Trophoblast cell (in vitro differentiated cells and primary cell): ENCODE results near the gene ANXA10.

Experiments used
- DNase-seq, 2 donors: peaks; one replicate each; pipeline ENCODE4 v3.0.0-alpha.2; 2016
- H2AFZ ChIP-seq: 2 replicates; pipeline ENCODE4 v1.6.1; 2013; ENCODE audit warnings: low read length, moderate library complexity, mild to moderate bottlenecking; ENCODE audit not compliant: insufficient read depth, poor library complexity
- H2AK5ac ChIP-seq: 2 replicates; pipeline ENCODE4 v1.6.1; 2013; ENCODE audit warnings: mild to moderate bottlenecking, low read length
- H2BK120ac ChIP-seq: 2 replicates; pipeline ENCODE4 v1.6.1; 2013; ENCODE audit warnings: low read length, mild to moderate bottlenecking, moderate library complexity; ENCODE audit not compliant: insufficient read depth, poor library complexity
- H2BK12ac ChIP-seq: 2 replicates; pipeline ENCODE4 v1.6.1; 2013; ENCODE audit warnings: mild to moderate bottlenecking, low read length, moderate library complexity
- H2BK5ac ChIP-seq: 2 replicates; pipeline ENCODE4 v1.6.1; 2013; ENCODE audit warnings: low read length, low read depth, moderate library complexity, mild to moderate bottlenecking; ENCODE audit not compliant: poor library complexity
- H3K14ac ChIP-seq: 2 replicates; pipeline ENCODE4 v1.6.1; 2013; ENCODE audit warnings: mild to moderate bottlenecking, low read length
- H3K18ac ChIP-seq: 2 replicates; pipeline ENCODE4 v1.6.1; 2013; ENCODE audit warnings: mild to moderate bottlenecking, low read length
- H3K23ac ChIP-seq: 2 replicates; pipeline ENCODE4 v1.6.1; 2013; ENCODE audit warnings: low read length
- H3K27ac ChIP-seq: 2 replicates; pipeline ENCODE4 v1.5.1; 2013; ENCODE audit warnings: low read depth, mild to moderate bottlenecking, inconsistent platforms, low read length, moderate library complexity
- H3K27me3 ChIP-seq: 2 replicates; pipeline ENCODE4 v1.6.1; 2013; ENCODE audit warnings: inconsistent platforms, mild to moderate bottlenecking, low read length, moderate library complexity; ENCODE audit not compliant: insufficient read depth
- H3K36me3 ChIP-seq, 2 experiments: 1 replicate in 1 of 2; 2 replicates in 1 of 2; pipeline ENCODE4 v1.6.1; 2013; ENCODE audit warnings: low read length in 2 of 2, mild to moderate bottlenecking in 2 of 2, moderate library complexity in 1 of 2; ENCODE audit not compliant: insufficient read depth in 2 of 2, control insufficient read depth in 1 of 2
- H3K4ac ChIP-seq: 2 replicates; pipeline ENCODE4 v1.6.1; 2013; ENCODE audit warnings: low read depth, mild to moderate bottlenecking, low read length, moderate library complexity
- H3K4me1 ChIP-seq, 2 experiments: 1 replicate in 1 of 2; 2 replicates in 1 of 2; pipeline ENCODE4 v1.6.1; 2013; ENCODE audit warnings: low read length in 2 of 2, mild to moderate bottlenecking in 2 of 2, moderate library complexity in 1 of 2; ENCODE audit not compliant: insufficient read depth in 2 of 2, control insufficient read depth in 1 of 2
- H3K4me2 ChIP-seq: 2 replicates; pipeline ENCODE4 v1.6.1; 2013; ENCODE audit warnings: inconsistent platforms, mild to moderate bottlenecking, low read length, moderate library complexity
- H3K4me3 ChIP-seq: 2 replicates; pipeline ENCODE4 v1.5.1; 2013; ENCODE audit warnings: mild to moderate bottlenecking, low read depth, low read length, inconsistent platforms
- H3K79me1 ChIP-seq: one replicate; pipeline ENCODE4 v1.6.1; 2013; ENCODE audit warnings: low read length
- H3K79me2 ChIP-seq: 2 replicates; pipeline ENCODE4 v1.6.1; 2013; ENCODE audit warnings: low read length, mild to moderate bottlenecking; ENCODE audit not compliant: control insufficient read depth, insufficient read depth, poor library complexity
- H3K9ac ChIP-seq: 2 replicates; pipeline ENCODE4 v1.6.1; 2013; ENCODE audit warnings: mild to moderate bottlenecking, low read length
- H3K9me3 ChIP-seq: 2 replicates; pipeline ENCODE4 v1.6.1; 2013; ENCODE audit warnings: low read depth, mild to moderate bottlenecking, control low read depth, inconsistent platforms, low read length; ENCODE audit not compliant: insufficient read depth
- H4K12ac ChIP-seq: 2 replicates; pipeline ENCODE4 v1.6.1; 2013; ENCODE audit warnings: low read depth, mild to moderate bottlenecking, low read length, moderate library complexity
- H4K8ac ChIP-seq: 2 replicates; pipeline ENCODE4 v1.6.1; 2013; ENCODE audit warnings: low read depth, mild to moderate bottlenecking, low read length, moderate library complexity
- H4K91ac ChIP-seq: one replicate; pipeline ENCODE4 v1.6.1; 2013; ENCODE audit warnings: low read depth, mild to moderate bottlenecking, low read length, moderate library complexity
- WGBS: extraction: QIAGEN DNeasy Blood & Tissue Kit; methylation state at CpG from one replicate; pipeline ENCODE4 v1.1.7; 2013; ENCODE audit warnings: missing lambda C conversion rate; ENCODE audit not compliant: insufficient read length, insufficient coverage; ENCODE audit errors: extremely low coverage; 5-methylcytosine and 5-hydroxymethylcytosine counted together

Gene ANXA10

DNA sequence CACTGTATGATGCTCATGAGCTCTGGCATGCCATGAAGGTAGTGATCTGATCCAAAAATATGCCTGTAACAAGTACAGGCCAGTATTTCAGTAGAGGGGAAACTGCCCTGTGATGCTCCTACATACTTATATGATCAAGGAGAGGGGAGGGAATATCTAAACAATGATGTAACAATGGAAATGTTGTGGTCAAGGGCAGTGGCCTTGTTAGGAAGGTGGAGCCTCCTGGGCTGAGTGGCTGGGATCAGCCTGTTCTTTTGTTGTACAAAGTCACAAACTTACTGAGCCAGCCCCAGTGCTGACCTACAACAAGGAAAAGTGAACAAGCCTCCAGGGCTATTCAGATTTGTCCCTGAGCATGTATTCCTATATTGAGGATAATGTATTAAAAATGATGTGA, 70.3 kb downstream of the ANXA10 start:
- Histone ChIP-seq H3K4me1 (no peaks in the 10 kb centered on the region), H4K8ac (no peak overlapping the region), H2BK120ac (no peak overlapping the region), H3K9ac (no peak overlapping the region), H2AK5ac (no peak overlapping the region), H2BK12ac (no peak overlapping the region), H3K23ac (no peak overlapping the region), H2AFZ (no peak overlapping the region), H4K91ac (no peak overlapping the region), H3K9me3 (no peaks in the 10 kb centered on the region), H3K79me2 (no peaks in the 10 kb centered on the region), H2BK5ac (no peak overlapping the region), H3K4ac (no peak overlapping the region), H3K4me2 (no peak overlapping the region), H3K14ac (no peak overlapping the region), H3K36me3 (no peaks in the 10 kb centered on the region), H3K27ac (no peak overlapping the region), H3K18ac (no peak overlapping the region), H4K12ac (no peak overlapping the region), H3K27me3 (no peaks in the 10 kb centered on the region), H3K4me3 (no peak overlapping the region), H3K79me1 (no peaks in the 10 kb centered on the region)
- DNase-seq: no peak

DNA sequence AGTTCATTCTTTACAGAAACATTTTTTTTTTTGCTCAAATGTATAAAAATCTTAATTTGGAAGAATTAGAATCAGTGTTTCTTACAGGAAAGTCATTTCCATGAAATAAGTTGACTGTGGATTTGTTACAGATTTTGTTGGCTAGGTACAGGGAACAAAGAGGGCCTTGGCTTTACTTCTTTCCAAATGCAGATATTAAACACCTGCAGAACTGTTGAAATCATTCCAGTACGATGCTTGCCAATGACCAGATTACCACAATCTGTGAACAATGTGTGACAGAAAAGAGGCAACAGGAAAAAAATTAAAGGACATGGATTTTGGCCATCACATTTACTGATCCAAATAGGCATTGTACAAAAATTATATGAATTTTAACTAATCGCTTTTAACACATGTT, 70.8 kb downstream of the ANXA10 start:
- H4K12ac ChIP-seq: no peak overlapping the region
- H3K27me3 ChIP-seq: no peaks in the 10 kb centered on the region
- no peak overlapping the region for H2BK120ac ChIP-seq
- H3K4me1 ChIP-seq: no peaks in the 10 kb centered on the region
- H3K36me3 ChIP-seq: no peaks in the 10 kb centered on the region
- H3K79me1 ChIP-seq: no peaks in the 10 kb centered on the region
- H3K18ac ChIP-seq: no peak overlapping the region
- H3K14ac ChIP-seq: no peak overlapping the region
- H3K9me3 ChIP-seq: no peaks in the 10 kb centered on the region
- H3K23ac ChIP-seq: no peak overlapping the region
- no peak overlapping the region for H3K27ac ChIP-seq
- no peak overlapping the region for H4K91ac ChIP-seq
- H3K4me3 ChIP-seq: no peak overlapping the region
- H2AK5ac ChIP-seq: no peak overlapping the region
- no peaks in the 10 kb centered on the region for H3K79me2 ChIP-seq
- WGBS: no CpG with 5 or more reads among the region's 2 CpGs
- no peak overlapping the region for H3K4me2 ChIP-seq
- no peak overlapping the region for H2AFZ ChIP-seq
- no peak overlapping the region for H3K9ac ChIP-seq
- no peak overlapping the region for H3K4ac ChIP-seq
- no peak overlapping the region for H2BK12ac ChIP-seq
- H2BK5ac ChIP-seq: no peak overlapping the region
- H4K8ac ChIP-seq: no peak overlapping the region
- no peak for DNase-seq

DNA sequence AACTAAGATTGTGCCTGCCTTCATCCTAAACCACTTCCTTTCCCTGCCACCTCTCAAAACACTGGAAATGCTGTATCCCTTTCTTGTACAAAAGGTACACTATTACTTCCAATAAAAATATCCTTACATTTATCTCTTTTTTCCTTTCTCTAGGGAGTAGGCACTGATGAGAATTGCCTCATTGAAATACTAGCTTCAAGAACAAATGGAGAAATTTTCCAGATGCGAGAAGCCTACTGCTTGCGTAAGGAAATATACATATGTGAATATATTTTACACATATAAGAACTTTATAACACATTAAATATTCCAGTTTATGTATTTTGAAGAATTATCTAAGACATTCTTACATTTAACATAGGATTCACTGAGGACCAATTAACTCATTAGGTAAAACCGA, 71.7 kb downstream of the ANXA10 start:
- no peak overlapping the region for H3K4ac ChIP-seq
- H3K79me2 ChIP-seq: no peaks in the 10 kb centered on the region
- H3K27ac ChIP-seq: no peak overlapping the region
- no CpG with 5 or more reads among the region's 3 CpGs for WGBS
- no peak overlapping the region for H2BK120ac ChIP-seq
- H4K91ac ChIP-seq: no peak overlapping the region
- no peaks in the 10 kb centered on the region for H3K36me3 ChIP-seq
- H3K79me1 ChIP-seq: no peaks in the 10 kb centered on the region
- no peak overlapping the region for H2BK12ac ChIP-seq
- H3K27me3 ChIP-seq: no peaks in the 10 kb centered on the region
- no peak overlapping the region for H3K4me3 ChIP-seq
- no peak overlapping the region for H3K18ac ChIP-seq
- no peak overlapping the region for H3K9ac ChIP-seq
- no peak overlapping the region for H4K12ac ChIP-seq
- H4K8ac ChIP-seq: no peak overlapping the region
- H3K23ac ChIP-seq: no peak overlapping the region
- no peak overlapping the region for H3K4me2 ChIP-seq
- H2BK5ac ChIP-seq: no peak overlapping the region
- H3K4me1 ChIP-seq: no peaks in the 10 kb centered on the region
- DNase-seq: no peak
- H3K14ac ChIP-seq: no peak overlapping the region
- H3K9me3 ChIP-seq: no peaks in the 10 kb centered on the region
- no peak overlapping the region for H2AFZ ChIP-seq
- no peak overlapping the region for H2AK5ac ChIP-seq

DNA sequence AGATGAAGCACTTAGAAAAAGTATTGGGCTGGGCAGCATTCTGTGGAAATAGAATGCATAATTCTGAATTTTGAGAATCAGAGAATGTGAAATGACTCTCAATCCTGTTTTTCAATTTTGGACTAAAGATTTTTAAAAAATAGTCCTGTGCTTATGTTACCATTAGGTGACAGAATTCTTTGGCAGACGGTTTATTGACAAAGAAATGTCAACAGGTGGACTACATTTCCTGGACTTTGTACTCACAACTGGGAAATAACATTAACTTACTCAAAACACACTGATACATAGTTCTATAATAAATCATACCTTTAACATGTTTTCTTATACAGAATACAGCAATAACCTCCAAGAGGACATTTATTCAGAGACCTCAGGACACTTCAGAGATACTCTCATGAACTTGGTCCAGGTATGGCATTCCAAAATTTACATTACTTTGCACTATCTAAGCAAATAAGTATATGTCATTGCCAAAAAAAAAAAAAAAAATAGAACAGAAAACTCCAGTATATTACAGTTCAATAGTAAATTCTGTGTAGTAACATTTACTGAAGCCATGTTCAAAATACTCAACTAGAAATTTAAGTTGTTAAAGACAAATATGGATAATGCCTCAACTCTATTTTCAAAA, 72.7 kb downstream of the ANXA10 start:
- WGBS: no CpG with 5 or more reads among the region's 1 CpG

More for the DNA sequence above, 72.7 kb downstream of the ANXA10 start:
- Histone ChIP-seq H3K79me1 (no peaks in the 10 kb centered on the region), H2AK5ac (no peak overlapping the region), H4K91ac (no peak overlapping the region), H3K23ac (no peak overlapping the region), H3K27me3 (no peaks in the 10 kb centered on the region), H3K4me2 (no peak overlapping the region), H3K18ac (no peak overlapping the region), H2BK5ac (no peak overlapping the region), H3K4ac (no peak overlapping the region), H3K9ac (no peak overlapping the region), H3K4me1 (no peaks in the 10 kb centered on the region), H2BK12ac (no peak overlapping the region), H4K12ac (no peak overlapping the region), H3K36me3 (no peaks in the 10 kb centered on the region), H3K27ac (no peak overlapping the region), H3K9me3 (no peaks in the 10 kb centered on the region), H3K14ac (no peak overlapping the region), H3K4me3 (no peak overlapping the region), H2AFZ (no peak overlapping the region), H3K79me2 (no peaks in the 10 kb centered on the region), H4K8ac (no peak overlapping the region), H2BK120ac (no peak overlapping the region)
- DNase-seq: no peak
